ENCODE data around the gene MRPL36. TPM values are rescaled to one million over a fixed set of nuclear protein-coding genes. Genes with fewer than 3 reads are reported as not detected.

MRPL36 gene
- total and polyA plus RNA-seq, 9 of the 15 experiments (the other 6 are each of a cell fraction or from before 2014, with no cell fraction given) = 78.3 to 557 (median 124) TPM

DNA sequence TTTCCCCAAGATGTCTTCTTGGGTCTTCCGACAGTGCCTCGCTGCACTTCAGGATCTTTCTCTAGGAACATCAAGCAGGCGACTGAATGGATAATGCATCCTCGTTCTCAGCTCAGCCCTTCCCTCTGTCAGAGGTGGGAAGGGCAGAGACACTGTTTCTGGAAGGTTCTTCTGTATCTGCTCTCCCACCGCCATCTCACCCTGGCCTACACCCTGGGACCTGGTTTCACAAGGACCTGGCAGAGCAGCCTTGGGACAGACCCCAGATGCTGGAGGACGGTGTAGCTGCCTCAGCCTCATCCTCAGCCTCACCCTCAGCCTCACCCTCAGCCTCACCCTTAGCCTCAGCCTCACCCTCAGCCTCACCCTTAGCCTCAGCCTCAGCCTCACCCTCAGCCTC, 18.5 kb downstream of the MRPL36 start:
- Histone ChIP-seq H3K27me3 (ENCODE audit: control insufficient read depth in 2 of 2, insufficient read depth in 2 of 2, low read length in 2 of 2) (peaks cover 75 to 94% of the 10 kb centered on the region in 2 experiments), H3K4me2 (ENCODE audit: insufficient read depth, low read length) (no peak overlapping the region), H3K79me2 (ENCODE audit: control insufficient read depth, insufficient read depth, low read length) (no peaks in the 10 kb centered on the region), H3K4me3 (no peak overlapping the region), H3K27ac (ENCODE audit: extremely low read depth, low read depth, low read length) (no peak overlapping the region), H3K9me1 (ENCODE audit: control insufficient read depth, insufficient read depth, low read length) (no peaks in the 10 kb centered on the region), H3K4me1 (replicated peaks in 1 of 2; ENCODE audit: control insufficient read depth in 2 of 2, insufficient read depth in 2 of 2, low read length in 2 of 2) (peaks cover 0 to 7% of the 10 kb centered on the region in 2 experiments; a peak in 2 of 5 replicates), H3K9me3 (replicated peaks; ENCODE audit: control insufficient read depth, insufficient read depth, low read depth, low read length) (no peaks in the 10 kb centered on the region), H3K9ac (ENCODE audit: insufficient read depth in 1 of 2, low read depth in 2 of 2, low read length in 2 of 2) (no peak overlapping the region), H4K20me1 (replicated peaks; ENCODE audit: control insufficient read depth, insufficient read depth, low read length) (no peaks in the 10 kb centered on the region; the same call in none of the 2 replicates), H2AFZ (ENCODE audit: low read depth, low read length) (no peak overlapping the region), H3K36me3 (ENCODE audit: control insufficient read depth, insufficient read depth, low read length) (no peaks in the 10 kb centered on the region)
- FAIRE-seq = no peak
- in situ Hi-C loops (cut with MboI) (no loop called here), intact Hi-C loops (cut with micrococcal nuclease) (no loop called here)
- TF ChIP-seq CHD4 (IDR thresholded peaks at IDR 0.05; ENCODE audit: insufficient read depth, insufficient replicate concordance, low read depth, low read length, poor library complexity, severe bottlenecking) (no peak), SMARCE1 (IDR thresholded peaks at IDR 0.05) (no peak), NFIC (IDR thresholded peaks at IDR 0.05) (no peak), SMARCA5 (IDR thresholded peaks at IDR 0.05) (no peak), PTRF (tag; IDR thresholded peaks at IDR 0.05) (no peak), GATA2 (CRISPR knock-in tag; IDR thresholded peaks at IDR 0.05) (no peak), HSF4 (CRISPR knock-in tag; IDR thresholded peaks at IDR 0.05; ENCODE audit: borderline replicate concordance) (no peak)
- TF ChIP-seq, protein P1, sequence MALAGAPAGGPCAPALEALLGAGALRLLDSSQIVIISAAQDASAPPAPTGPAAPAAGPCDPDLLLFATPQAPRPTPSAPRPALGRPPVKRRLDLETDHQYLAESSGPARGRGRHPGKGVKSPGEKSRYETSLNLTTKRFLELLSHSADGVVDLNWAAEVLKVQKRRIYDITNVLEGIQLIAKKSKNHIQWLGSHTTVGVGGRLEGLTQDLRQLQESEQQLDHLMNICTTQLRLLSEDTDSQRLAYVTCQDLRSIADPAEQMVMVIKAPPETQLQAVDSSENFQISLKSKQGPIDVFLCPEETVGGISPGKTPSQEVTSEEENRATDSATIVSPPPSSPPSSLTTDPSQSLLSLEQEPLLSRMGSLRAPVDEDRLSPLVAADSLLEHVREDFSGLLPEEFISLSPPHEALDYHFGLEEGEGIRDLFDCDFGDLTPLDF (CRISPR knock-in tag; IDR thresholded peaks at IDR 0.05) = no peak
- TF ChIP-seq, protein P2, sequence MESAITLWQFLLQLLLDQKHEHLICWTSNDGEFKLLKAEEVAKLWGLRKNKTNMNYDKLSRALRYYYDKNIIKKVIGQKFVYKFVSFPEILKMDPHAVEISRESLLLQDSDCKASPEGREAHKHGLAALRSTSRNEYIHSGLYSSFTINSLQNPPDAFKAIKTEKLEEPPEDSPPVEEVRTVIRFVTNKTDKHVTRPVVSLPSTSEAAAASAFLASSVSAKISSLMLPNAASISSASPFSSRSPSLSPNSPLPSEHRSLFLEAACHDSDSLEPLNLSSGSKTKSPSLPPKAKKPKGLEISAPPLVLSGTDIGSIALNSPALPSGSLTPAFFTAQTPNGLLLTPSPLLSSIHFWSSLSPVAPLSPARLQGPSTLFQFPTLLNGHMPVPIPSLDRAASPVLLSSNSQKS (CRISPR knock-in tag; IDR thresholded peaks at IDR 0.05) = no peak
- no peak for DNase-seq (ENCODE audit: extremely low read depth in 1 of 4, low spot score in 3 of 4)
- 3% methylated on average over 6 of the region's 6 CpGs for WGBS (ENCODE audit: insufficient coverage, low coverage, missing lambda C conversion rate)
- no TSS peak for BruUV-seq (replicated peaks)
- ChIA-PET POLR2A (no interaction called here), CTCF (ENCODE audit: low intra/inter-chr PET ratio) (no interaction called here)
- ATAC-seq = no peak

Measured in K562 (cell line).